Measurements from ENCODE around the gene TMEM94.
"Not testable (repeated sequence)": the region's sequence is repeated elsewhere in the genome, so short reads cannot be mapped to it uniquely, and the experiment has no call there.

TMEM94 gene

GRCh38 chr17:75445896-75446295 lies 10.5 kb upstream of the TMEM94 start:
- DNase-seq = not testable (repeated sequence)

- DNase-seq = no peak
Observed at GRCh38 chr17:75447951-75448856, 8.2 kb upstream of the TMEM94 start.

- no peak for DNase-seq
Observed at GRCh38 chr17:75450270-75450669, 6.2 kb upstream of the TMEM94 start.

GRCh38 chr17:75454193-75454592 lies 2.2 kb upstream of the TMEM94 start:
- no peak for DNase-seq

- DNase-seq = not testable (repeated sequence)
Observed at GRCh38 chr17:75454672-75455071, 1.8 kb upstream of the TMEM94 start.

GRCh38 chr17:75456039-75456416 lies 407 bp upstream of the TMEM94 start:
- no peak for DNase-seq

- peak; percentile 83 for DNase-seq
Observed at GRCh38 chr17:75457047-75457654, 716 bp downstream of the TMEM94 start.

- DNase-seq = no peak
Observed at GRCh38 chr17:75459246-75459589, 2.8 kb downstream of the TMEM94 start.

- peak; percentile 89 for DNase-seq
Observed at GRCh38 chr17:75459590-75460267, 3.3 kb downstream of the TMEM94 start.

- no peak for DNase-seq
Observed at GRCh38 chr17:75460295-75460694, 3.9 kb downstream of the TMEM94 start.

- no peak for DNase-seq
Observed at GRCh38 chr17:75463603-75464002, 7.2 kb downstream of the TMEM94 start.

- no peak for DNase-seq
Observed at GRCh38 chr17:75465039-75465438, 8.6 kb downstream of the TMEM94 start.

- no peak for DNase-seq
Observed at GRCh38 chr17:75468291-75468754, 11.9 kb downstream of the TMEM94 start.

- DNase-seq = no peak
Observed at GRCh38 chr17:75468779-75469373, 12.4 kb downstream of the TMEM94 start.

GRCh38 chr17:75471207-75471606 lies 14.8 kb downstream of the TMEM94 start:
- no peak for DNase-seq

- no peak for DNase-seq
Observed at GRCh38 chr17:75472119-75472518, 15.7 kb downstream of the TMEM94 start.

- DNase-seq = no peak
Observed at GRCh38 chr17:75473246-75473645, 16.8 kb downstream of the TMEM94 start.

GRCh38 chr17:75474736-75475135 lies 18.3 kb downstream of the TMEM94 start:
- no peak for DNase-seq

- DNase-seq = peak; percentile 64
Observed at GRCh38 chr17:75475144-75475835, 18.9 kb downstream of the TMEM94 start.

- no peak for DNase-seq
Observed at GRCh38 chr17:75475851-75476250, 19.4 kb downstream of the TMEM94 start.

GRCh38 chr17:75476271-75476671 lies 19.8 kb downstream of the TMEM94 start:
- no peak for DNase-seq

- no peak for DNase-seq
Observed at GRCh38 chr17:75476752-75477489, 20.5 kb downstream of the TMEM94 start.

Measured in islet precursor cell (in vitro differentiated cells).